ENCODE data around the gene ZNF136.

The ZNF136 gene

DNA sequence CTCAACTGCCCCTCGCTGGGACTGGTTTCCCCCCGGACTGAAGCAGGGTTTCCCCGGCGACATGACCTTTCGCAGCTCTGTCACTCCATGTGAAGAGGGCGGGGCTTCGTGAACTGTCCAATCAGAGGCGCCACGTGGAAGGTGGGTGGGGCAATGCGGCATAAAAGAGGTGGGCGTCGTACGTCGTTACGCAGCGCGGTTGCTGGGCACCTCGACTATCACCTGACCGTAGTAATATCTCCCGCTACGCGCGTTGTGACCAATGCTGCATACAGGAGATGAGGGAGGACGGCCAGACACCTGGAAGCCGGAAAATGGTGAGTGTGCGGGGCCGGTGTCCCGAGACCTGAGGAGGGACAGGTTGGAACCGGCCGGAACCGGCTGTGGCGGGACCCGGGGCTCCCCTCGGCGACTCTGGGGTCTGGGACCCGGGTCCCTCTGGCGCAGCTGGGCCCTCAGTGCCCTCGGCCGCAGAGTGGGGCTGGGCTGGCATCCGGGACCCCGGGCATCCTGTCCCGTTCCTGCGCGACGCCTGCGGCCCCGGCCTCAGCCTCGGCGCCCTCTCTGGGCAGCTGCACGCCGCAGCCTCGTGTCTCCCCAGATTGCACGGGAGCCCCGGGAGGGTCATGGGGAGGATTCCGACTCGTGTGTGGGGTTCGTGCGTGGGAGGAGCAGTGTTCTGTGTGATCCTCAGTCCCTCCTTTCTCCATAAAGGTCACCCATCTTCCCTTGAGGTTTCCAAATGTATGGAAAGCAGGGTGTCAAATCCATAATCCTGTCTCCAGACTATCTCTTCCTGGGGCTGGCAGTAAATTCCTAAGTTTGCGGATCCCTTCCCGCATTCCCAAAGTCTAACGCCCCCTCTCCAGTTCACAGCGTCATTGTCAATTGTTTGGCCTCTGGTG, 32.2 kb downstream of the ZNF136 start:
- no peak for DNase-seq

DNA sequence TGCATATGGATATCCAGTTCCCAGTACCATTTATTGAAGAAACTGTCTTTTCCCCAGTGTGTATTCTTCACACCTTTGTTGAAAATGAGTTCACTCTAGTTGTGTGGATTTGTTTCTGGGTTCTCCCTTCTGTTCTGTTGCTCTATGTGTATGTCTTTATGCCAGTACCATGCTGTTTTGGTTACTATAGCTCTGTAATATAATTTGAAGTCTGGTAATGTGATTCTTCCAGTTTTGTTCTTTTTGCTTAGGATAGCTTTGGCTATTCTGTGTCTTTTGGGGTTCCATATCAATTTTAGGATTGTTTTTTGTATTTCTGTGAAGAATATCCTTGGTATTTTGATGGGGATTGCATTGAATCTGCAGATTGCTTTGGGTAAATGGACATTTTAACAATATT, 35.2 kb downstream of the ZNF136 start:
- no peak for DNase-seq

DNA sequence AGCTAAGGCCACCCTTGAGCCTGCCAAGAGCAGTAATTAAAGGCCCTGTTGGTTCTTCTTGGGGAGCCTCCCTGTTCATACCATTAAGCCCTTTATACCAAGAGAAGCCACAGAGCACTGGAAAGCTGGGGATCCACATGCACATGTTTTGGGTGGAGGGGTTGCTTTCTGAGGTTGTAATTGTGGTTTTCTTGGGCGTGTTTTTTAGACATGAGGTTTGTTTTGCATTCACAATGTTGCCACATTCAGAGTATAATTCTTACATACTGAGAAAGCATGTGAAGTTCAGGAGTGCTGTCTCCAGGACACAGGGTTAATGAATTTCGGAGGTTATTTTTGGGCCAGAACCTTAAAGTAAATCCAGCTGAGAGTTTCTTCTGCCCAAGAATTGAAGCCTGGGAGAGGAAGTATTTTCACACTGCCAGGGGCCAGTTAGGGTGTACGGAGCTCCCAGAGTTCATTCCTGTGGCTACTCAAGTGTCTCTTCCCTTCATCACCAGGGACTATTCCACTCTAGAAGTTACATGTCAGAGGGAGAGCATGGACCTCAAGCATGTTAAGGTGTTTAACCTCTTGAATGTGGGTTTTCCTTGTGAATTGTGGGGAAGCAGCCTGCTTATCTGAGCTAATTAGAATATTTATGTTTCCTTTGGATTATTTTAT, 37.0 kb downstream of the ZNF136 start:
- DNase-seq, result no peak

DNA sequence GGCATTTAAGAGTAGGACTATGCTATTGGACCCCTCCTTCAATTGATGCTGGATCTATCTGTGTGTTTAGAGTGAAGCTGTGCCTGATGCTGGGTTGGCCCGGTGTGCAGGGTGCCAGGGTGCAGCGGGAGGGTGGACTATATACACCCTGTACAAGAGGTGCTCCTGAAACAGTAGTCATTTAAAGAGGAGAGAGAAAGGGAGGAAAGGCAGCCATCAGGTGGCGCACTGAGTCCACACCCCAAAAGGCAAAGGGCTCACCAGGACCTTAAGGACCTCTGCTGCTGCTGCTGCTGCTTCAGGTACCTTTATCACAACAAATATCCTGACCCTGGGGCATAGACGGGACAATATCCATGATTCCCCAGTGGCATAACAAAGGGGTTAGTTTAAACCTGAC, 39.4 kb downstream of the ZNF136 start:
- DNase-seq, result peak; percentile 25

DNA sequence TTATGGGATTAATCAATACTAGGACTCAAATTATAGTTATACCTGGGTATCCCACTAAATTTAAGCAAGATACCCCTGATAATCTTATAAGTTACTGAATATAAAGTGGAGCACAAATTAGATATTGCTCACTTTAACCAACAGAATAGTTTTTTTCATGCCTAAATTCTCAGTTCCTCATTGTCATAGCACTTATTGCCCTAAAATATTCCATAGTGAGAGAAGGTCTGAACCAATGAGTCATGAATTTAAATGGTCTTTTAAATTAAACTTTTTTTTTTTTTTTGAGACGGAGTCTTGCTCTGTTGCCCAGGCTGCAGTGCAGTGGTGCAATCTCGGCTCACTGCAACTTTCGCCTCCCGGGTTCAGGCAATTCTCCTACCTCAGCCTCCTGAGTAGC, 42.4 kb downstream of the ZNF136 start:
- DNase-seq, result no peak

DNA sequence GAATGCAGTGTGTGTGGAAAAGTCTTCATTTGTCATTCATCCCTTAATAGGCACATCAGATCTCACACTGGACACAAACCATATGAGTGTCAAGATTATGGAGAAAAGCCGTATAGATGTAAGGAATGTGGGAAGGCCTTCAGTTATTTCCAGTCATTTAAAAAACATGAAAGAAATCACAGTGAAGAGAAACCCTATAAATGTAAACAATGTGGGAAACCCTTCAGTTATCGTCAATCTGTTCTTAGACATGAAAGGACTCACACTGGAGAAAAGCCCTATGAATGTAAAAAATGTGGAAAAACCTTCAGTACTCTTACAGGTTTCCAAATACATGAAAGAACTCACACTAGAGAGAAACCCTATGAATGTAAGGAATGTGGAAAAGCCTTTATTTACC, 45.3 kb downstream of the ZNF136 start:
- DNase-seq, result no peak

DNA sequence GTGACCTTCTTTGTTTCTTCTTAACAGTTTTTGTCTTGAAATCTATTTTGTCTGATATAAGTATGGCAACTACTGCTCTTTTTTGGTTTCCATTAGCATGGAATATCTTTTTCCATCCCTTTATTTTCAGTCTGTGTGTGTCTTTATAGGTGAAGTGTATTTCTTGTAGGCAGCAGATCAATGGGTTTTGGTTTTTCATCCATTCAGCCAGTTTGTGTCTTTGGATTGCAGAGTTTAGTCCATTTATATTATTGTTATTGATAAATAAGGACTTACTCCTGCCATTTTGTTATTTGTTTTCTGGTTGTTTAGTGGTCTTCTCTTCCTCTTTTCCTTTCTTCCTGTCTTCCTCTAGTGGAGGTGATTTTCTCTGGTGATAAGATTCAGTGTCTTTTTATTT, 54.4 kb downstream of the ZNF136 start:
- no peak for DNase-seq

DNA sequence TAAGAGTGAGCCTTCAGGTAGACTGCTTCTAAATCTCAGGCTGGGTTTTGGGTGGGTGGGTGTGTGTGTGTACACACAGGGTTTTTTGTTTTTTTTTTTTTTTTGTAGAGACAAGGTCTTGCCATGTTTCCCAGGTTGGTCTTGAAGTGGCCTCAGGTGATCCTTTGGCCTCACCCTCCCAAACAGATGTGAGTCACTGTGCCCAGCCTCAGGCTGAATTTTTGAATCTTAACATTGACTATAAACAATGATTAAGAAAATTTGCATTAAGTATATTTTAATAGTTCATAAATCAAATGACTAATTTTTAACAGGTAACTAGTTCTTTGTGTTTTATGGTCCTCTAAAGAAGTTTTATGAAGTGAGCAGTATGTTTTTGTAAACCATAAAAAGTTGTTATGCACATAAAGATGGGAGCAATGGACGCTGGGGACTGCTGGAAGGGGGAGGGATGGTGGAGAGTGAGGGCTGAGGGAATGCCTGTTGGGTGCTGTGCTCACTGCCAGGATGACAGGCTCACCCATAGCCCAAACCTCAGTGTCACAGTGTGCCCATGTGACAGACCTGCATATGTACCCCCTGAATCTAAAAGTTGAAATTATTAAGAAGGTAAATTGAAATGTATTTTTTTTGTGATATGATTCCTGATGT, 60.2 kb downstream of the ZNF136 start:
- no peak for DNase-seq

DNA sequence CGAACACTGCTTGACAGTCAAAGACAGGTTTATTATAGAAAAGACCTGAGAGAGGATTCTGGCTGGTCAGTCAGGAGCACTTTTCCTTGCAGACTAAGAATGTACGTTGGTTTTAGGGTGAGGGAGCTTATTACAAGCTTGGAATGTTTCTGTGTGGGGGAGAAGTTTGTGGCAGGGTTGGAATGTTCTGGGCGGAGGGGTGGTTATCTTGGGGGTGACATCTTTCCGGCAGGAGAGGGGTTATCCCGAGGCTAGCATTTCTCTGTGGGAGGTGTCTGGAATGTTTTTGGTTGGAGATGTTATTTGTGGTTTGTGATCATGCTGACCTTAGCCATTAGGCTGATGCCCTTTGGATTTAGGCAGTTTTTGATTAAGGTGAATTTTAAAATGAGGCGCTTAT, 61.8 kb downstream of the ZNF136 start:
- no peak for DNase-seq

DNA sequence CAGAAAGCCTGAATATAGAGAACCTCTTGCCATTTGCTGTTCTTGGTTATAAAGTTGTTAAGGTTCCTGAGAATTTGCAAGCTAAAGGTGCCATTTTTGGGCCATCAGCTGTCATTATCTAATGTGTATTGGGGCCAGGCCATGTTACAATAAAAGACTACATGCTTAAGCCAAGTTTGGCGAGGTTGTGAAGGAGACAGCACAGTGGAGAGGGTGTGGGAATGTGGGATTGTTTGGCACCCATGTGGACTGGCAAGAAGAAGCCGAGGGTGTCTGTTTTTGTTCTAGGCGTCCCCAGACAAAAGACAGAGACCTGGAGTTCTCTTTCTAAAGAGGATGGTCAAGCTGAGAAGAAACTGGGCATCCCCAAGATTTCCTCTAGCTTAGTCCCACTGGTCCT, 67.1 kb downstream of the ZNF136 start:
- no peak for DNase-seq

DNA sequence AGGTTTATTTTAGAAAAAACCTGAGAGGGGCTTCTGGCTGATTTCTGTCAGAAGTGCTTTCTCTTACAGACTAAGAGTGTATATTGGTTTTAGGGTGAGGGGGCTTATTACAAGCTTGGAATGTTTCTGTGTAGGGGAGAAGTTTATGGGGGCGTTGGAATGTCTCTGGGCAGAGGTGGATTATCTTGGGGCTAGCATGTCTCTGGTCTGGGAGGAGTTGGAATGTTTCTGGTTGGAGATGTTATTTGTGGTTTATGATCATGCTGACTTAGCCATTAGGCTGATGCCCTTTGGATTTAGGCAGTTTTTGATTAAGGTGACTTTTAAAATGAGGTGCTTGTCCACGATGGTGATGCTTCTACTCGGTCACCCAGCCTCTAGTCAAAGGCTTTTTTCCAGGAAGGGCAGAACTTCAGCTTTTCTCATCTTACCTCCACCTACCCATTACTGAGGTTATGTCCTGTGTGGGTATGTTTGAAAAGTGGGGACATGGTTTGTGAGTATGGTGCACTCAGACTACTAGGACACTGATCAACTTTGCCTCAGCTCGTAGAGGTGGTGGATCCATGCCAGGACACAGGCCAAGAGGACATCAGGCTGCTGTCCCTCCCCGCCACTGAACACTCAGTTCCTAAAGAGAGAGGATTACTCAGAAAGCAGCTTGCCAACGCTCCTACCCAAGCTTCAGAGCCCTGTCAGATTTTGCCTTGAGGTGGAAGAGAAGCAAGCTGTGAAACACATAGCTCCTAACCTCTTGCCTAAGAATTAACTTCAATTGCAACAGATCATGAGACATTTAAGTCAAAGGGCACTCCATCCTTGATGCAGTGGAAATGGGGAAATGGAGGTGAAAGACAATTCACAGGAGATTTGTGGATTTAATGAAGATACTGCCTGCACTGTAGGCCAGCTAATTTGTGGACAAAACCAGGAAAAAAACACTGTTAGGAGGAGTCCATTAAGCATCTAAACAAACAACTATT, 68.1 kb downstream of the ZNF136 start:
- no peak for DNase-seq

DNA sequence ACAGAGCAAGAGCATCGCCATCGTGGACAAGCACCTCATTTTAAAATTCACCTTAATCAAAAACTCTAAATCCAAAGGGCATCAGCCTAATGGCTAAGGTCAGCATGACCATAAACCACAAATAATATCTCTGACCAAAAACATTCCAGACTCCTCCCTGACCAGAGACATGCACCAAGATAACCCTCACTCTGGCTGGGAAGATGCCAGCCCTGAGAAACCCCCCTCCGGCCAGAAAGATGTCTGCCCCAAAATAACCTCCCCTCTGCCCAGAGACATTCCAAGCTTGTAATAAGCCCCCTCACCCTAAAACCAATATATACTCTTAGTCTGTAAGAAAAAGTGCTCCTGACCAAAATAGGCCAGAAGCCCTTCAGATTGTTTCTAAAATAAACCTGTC, 70.1 kb downstream of the ZNF136 start:
- DNase-seq, result no peak

DNA sequence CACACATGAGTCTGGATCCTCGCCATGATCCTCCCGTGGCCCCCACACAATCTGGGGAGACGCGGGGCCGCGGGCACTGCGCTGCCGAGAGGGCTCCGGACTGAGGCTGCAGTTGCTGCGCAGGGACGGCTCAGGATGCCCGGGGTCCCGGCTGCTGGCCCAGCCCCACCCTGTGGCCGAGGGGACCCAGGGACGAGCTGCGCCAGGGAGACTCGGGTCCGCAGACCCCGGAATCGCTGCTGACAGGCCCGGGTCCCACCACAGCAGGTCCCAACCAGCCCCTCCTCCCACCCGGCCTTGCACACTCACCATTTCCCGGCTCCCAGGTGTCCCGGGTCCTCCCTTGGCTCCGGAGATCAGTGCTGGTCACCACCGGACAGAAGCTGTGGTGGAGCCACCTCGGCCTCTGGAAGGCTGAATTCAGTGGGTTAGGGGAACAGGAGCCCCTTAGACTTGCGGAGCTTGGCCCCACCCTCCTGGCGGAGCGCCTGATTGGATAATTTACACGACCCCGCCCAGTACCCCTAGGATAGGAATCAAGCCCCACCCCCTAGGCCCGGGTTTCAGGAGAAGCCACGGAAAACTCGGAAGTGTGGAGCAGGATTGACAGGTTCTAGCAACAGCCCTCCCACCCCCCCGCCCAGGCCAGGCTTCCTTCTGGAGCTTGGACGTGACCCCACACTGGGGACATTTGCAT, 74.4 kb downstream of the ZNF136 start:
- no peak for DNase-seq

All from RPMI8226 (cell line).